ENCODE results near the gene TTLL11. TPM values are rescaled to one million over a fixed set of nuclear protein-coding genes. Genes with fewer than 3 reads are reported as not detected.
"Not testable (repeated sequence)": the region's sequence is repeated elsewhere in the genome, so short reads cannot be mapped to it uniquely, and the experiment has no call there.

TTLL11 gene
- polyA plus RNA-seq, 1 donor from 2014 or later: 8.0 TPM

- TF ChIP-seq POLR2AphosphoS5 (IDR thresholded peaks at IDR 0.05) (no peak), TAF1 (IDR thresholded peaks at IDR 0.05; ENCODE audit: low read depth) (no peak), EP300 (conservative IDR thresholded peaks at IDR 0.05; ENCODE audit: poor library complexity, severe bottlenecking) (no peak), EZH2 (IDR thresholded peaks at IDR 0.05; ENCODE audit: borderline replicate concordance, insufficient read depth, low read length, poor library complexity, severe bottlenecking) (no peak), SMC3 (conservative IDR thresholded peaks at IDR 0.05; ENCODE audit: poor library complexity) (no peak), REST (IDR thresholded peaks at IDR 0.05; ENCODE audit: borderline replicate concordance) (no peak), MXI1 (conservative IDR thresholded peaks at IDR 0.05; ENCODE audit: poor library complexity, severe bottlenecking) (no peak), CTCF (IDR thresholded peaks at IDR 0.05; ENCODE audit: poor library complexity, severe bottlenecking) (no peak), RAD21 (conservative IDR thresholded peaks at IDR 0.05) (no peak)
- Histone ChIP-seq H3K9me3 (ENCODE audit: low read length) (no peaks in the 10 kb centered on the region), H4K20me1 (ENCODE audit: insufficient read depth) (no peaks in the 10 kb centered on the region), H3K9ac (ENCODE audit: low read length) (no peak overlapping the region), H3K9me2 (ENCODE audit: insufficient read depth, low read length) (no peaks in the 10 kb centered on the region), H3K27ac (ENCODE audit: low read length) (no peak overlapping the region), H3K27me3 (ENCODE audit: insufficient read depth, low read depth, low read length) (no peaks in the 10 kb centered on the region), H3K4me2 (ENCODE audit: low read length) (no peak overlapping the region), H3K79me2 (replicated peaks; ENCODE audit: insufficient read depth, low read length) (no peaks in the 10 kb centered on the region), H2AFZ (ENCODE audit: low read depth, low read length) (no peak overlapping the region), H3K4me3 (ENCODE audit: low read length) (no peak overlapping the region), H3K36me3 (ENCODE audit: insufficient read depth, low read length) (no peaks in the 10 kb centered on the region), H3F3A (ENCODE audit: insufficient read depth, low read length, poor library complexity, severe bottlenecking) (no peaks in the 10 kb centered on the region)
Observed at GRCh38 chr9:122001491-122002201, 91.5 kb downstream of the TTLL11 start.

- H3K27ac ChIP-seq (ENCODE audit: low read length); H3K9me3 ChIP-seq (ENCODE audit: low read length); H2AFZ ChIP-seq (ENCODE audit: low read depth, low read length); H3K4me2 ChIP-seq (ENCODE audit: low read length); H4K20me1 ChIP-seq (ENCODE audit: insufficient read depth); H3K79me2 ChIP-seq (replicated peaks; ENCODE audit: insufficient read depth, low read length); H3K9me2 ChIP-seq (ENCODE audit: insufficient read depth, low read length); H3K9ac ChIP-seq (ENCODE audit: low read length); H3K36me3 ChIP-seq (ENCODE audit: insufficient read depth, low read length); H3F3A ChIP-seq (ENCODE audit: insufficient read depth, low read length, poor library complexity, severe bottlenecking); H3K4me3 ChIP-seq (ENCODE audit: low read length); H3K27me3 ChIP-seq (ENCODE audit: insufficient read depth, low read depth, low read length): not testable (repeated sequence)
Observed at GRCh38 chr9:122000526-122000925, 92.6 kb downstream of the TTLL11 start.
